ENCODE data around the gene RPL28.

Gene RPL28

DNA sequence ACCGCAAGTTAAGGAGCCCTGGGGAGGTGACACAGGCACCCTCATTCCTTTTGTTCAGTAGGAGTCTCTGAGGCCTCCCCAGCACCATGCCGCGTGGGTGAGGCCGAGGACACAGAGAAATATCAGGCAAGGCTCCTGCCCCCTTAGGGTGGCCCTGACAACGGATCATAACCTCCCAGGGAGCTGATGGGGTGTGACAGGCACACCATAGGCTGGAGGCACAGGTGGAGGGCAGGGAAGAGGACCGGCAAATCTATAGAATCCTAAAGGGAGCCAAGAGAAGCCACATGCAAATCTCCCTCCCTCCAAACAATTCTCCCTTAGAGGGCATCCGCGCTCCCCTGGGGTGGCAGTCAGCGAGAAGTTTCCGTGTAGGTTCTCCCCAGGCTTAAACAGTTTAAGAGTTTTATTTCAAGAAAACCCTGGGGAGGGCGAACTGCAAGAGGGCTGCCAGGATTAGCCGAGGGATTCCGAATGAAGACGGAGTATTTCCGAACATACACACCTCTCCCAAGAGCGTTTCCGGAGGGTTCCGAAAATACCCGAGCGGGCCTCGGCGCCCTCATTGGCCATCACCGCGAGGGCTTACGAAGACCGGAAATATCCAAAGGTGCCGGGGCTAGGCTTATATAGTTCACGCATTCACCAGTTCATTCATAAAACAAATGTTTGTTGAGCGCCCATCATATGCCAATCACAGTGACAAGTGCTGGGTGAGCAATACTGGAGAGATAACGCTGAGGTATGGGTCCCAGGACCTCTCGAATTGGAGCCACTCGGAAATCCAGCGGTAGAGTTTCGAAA lies 610 bp upstream of the RPL28 start:
- no peak for TF ChIP-seq CTCF (IDR thresholded peaks at IDR 0.05; ENCODE audit: extremely low read depth, missing control alignments)
- peak; percentile 97 for DNase-seq (ENCODE audit: low spot score)

DNA sequence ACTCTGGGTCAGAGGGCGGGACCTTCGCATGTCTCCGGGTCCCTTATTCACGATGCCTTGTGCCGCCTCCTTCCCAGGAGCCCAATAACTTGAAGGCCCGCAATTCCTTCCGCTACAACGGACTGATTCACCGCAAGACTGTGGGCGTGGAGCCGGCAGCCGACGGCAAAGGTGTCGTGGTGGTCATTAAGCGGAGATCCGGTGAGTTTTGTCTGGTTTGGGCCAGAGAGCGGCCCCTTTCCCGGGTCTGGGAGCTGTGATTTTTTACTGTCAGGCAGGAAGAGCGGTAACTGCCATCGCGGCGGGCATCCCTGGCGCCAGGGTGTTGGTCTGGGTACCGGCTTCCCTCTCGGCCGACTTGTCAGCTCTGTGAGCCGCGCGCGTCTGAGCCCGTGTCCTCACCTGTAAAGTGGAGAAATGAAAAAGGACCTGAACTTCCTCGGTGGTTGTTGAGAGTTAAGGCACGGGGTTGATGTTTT lies 800 bp downstream of the RPL28 start:
- no peak for TF ChIP-seq CTCF (IDR thresholded peaks at IDR 0.05; ENCODE audit: extremely low read depth, missing control alignments)
- no peak for DNase-seq (ENCODE audit: low spot score)

DNA sequence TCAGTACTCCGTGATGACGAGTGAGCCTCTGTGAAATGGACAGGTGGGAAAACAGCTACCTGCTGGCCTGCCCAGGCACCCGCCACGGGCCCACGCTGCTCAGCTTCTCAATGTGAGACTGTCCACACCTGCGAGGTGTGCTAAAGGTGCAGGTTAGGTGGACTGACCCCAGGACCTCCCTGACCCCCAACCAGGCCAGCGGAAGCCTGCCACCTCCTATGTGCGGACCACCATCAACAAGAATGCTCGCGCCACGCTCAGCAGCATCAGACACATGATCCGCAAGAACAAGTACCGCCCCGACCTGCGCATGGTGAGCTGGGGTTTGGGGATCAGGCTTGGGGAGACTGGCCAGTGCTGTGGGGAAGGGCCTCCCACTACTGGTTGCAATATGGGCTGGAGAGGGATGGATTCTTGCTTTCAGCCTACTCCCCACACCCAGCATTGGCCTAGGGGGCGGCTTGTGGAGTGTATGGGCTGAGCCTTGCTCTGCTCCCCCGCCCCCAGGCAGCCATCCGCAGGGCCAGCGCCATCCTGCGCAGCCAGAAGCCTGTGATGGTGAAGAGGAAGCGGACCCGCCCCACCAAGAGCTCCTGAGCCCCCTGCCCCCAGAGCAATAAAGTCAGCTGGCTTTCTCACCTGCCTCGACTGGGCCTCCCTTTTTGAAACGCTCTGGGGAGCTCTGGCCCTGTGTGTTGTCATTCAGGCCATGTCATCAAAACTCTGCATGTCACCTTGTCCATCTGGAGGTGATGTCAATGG lies 2.2 kb downstream of the RPL28 start:
- no peak for TF ChIP-seq CTCF (IDR thresholded peaks at IDR 0.05; ENCODE audit: extremely low read depth, missing control alignments)

GRCh38 chr19:55389386-55390317 lies 3.9 kb downstream of the RPL28 start:
- no peak for DNase-seq (ENCODE audit: low spot score)
- no peak for TF ChIP-seq CTCF (IDR thresholded peaks at IDR 0.05; ENCODE audit: extremely low read depth, missing control alignments)

More for the DNA sequence above, 2.2 kb downstream of the RPL28 start:
- no peak for DNase-seq (ENCODE audit: low spot score)

DNA sequence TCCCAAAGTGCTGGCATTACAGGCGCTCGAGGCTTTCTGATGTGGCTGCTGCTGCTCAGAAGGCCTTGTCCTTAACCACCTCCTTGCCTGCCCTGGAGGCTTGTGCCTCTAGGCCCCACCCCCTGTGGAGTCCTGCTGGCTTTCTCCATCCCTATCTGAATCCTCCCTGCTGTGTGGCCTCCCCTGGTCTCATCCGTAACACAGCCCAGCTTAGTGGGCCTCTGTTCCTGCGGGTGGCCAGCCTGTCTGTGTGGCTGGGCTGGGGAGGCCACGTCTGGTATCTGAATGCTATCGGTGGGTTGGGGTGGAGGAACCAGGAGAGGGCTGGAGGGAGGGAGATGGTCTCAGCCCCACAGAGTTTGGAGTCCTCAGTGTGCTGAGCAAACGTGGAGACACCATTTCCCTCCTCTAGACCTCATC lies 4.7 kb downstream of the RPL28 start:
- no peak for TF ChIP-seq CTCF (IDR thresholded peaks at IDR 0.05; ENCODE audit: extremely low read depth, missing control alignments)
- no peak for DNase-seq (ENCODE audit: low spot score)

DNA sequence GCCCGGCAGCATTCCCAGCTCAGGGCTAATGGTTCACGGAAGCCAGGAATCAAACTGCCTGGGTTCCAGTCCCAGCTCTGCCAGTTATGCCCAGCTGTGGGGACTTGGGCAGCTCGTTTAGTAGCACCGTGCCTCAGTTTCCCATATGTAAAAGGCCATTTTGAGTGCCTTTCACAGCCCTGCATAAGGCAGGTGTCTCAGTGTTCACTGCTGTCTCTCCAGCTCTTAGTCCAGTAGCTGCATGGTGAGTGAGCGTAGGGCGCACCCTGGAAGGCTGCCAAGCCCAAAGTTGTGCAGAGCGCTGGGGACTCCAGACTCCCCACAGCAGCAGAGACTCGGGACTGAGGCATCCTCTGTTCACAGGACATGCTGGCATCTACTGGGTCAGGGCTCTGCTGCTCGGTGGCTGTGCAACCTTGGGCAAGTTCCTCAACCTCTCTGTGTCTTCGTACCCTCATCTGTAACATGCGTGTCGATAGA lies 5.5 kb downstream of the RPL28 start:
- no peak for DNase-seq (ENCODE audit: low spot score)
- TF ChIP-seq CTCF (IDR thresholded peaks at IDR 0.05; ENCODE audit: extremely low read depth, missing control alignments): no peak

All from GM20000 (cell line).